Smooth muscle cell (in vitro differentiated cells): Measurements from ENCODE around the gene SPRED3. TPM values are rescaled to one million over a fixed set of nuclear protein-coding genes. Genes with fewer than 3 reads are reported as not detected.
"Not testable (repeated sequence)": the region's sequence is repeated elsewhere in the genome, so short reads cannot be mapped to it uniquely, and the experiment has no call there.

ENCODE experiments used
- DNase-seq: peaks from one replicate; lab custom pipeline; 2025; ENCODE audit not compliant: unreplicated experiment; lab: John Stamatoyannopoulos, UW
- H2AFZ ChIP-seq: fragments of 200-600 bp; sonication (generic); 2 replicates; pipeline ENCODE4 v1.6.0; 2016; ENCODE audit warnings: antibody characterized with exemption, low read depth, mild to moderate bottlenecking
- H3F3A ChIP-seq: fragments of 200-600 bp; sonication (generic); 2 replicates; pipeline ENCODE4 v1.6.0; 2017; ENCODE audit warnings: antibody characterized with exemption, low read depth
- H3K27ac ChIP-seq: fragments of 200-600 bp; sonication (generic); 2 replicates; pipeline ENCODE4 v1.5.1; 2016; ENCODE audit warnings: low read depth, mild to moderate bottlenecking
- H3K27me3 ChIP-seq: fragments of 200-600 bp; sonication (generic); 2 replicates; pipeline ENCODE4 v1.6.1; 2016; ENCODE audit warnings: low read depth, mild to moderate bottlenecking
- H3K36me3 ChIP-seq: fragments of 200-600 bp; sonication (generic); 2 replicates; pipeline ENCODE4 v1.5.1; 2016; ENCODE audit warnings: low read depth
- H3K4me1 ChIP-seq: fragments of 200-600 bp; sonication (generic); 2 replicates; pipeline ENCODE4 v1.5.1; 2016; ENCODE audit warnings: low read depth
- H3K4me2 ChIP-seq: fragments of 200-600 bp; sonication (generic); 2 replicates; pipeline ENCODE4 v1.6.0; 2016; ENCODE audit warnings: mild to moderate bottlenecking
- H3K4me3 ChIP-seq: fragments of 200-600 bp; sonication (generic); 2 replicates; pipeline ENCODE4 v1.5.1; 2016; ENCODE audit warnings: mild to moderate bottlenecking
- H3K79me2 ChIP-seq: fragments of 200-600 bp; sonication (generic); 2 replicates; pipeline ENCODE4 v1.6.0; 2016; ENCODE audit warnings: low read depth, mild to moderate bottlenecking
- H3K9ac ChIP-seq: fragments of 200-600 bp; sonication (generic); 2 replicates; pipeline ENCODE4 v1.6.0; 2016; ENCODE audit warnings: low read depth
- H3K9me3 ChIP-seq: fragments of 200-600 bp; sonication (generic); replicated peaks from 2 replicates; pipeline ENCODE4 v1.5.1; 2016; ENCODE audit warnings: low read depth
- H4K20me1 ChIP-seq: fragments of 200-600 bp; sonication (generic); 2 replicates; pipeline ENCODE4 v1.6.0; 2016; ENCODE audit warnings: low read depth
- WGBS: methylation state at CpG from one replicate; pipeline ENCODE4 v1.1.7; 2016; ENCODE audit warnings: low lambda C conversion rate; 5-methylcytosine and 5-hydroxymethylcytosine counted together
- polyA plus RNA-seq: library from polyadenylated mRNA; unstranded; fragments of >200 nt; fragmentation: Nextera tagmentation; extraction: Ambion mirVana; gene quantifications from 2 replicates; pipeline ENCODE4 v1.2.1, GENCODE V29; 2016
- total RNA-seq: library from RNA; depleted of rRNA; stranded (reverse); fragments of >200 nt; gene quantifications from 2 replicates; pipeline ENCODE4 v1.2.3, GENCODE V29; 2014
- TF ChIP-seq, protein P1 (sequence below): fragments of 200-600 bp; sonication (generic); IDR thresholded peaks from 2 replicates; pipeline ENCODE4 v1.5.1; 2017; ENCODE audit warnings: borderline replicate concordance, mild to moderate bottlenecking, antibody characterized with exemption; ENCODE audit not compliant: insufficient read depth, poor library complexity, severe bottlenecking

Gene SPRED3
- total and polyA plus RNA-seq, 2 experiments from 2014 or later, result 1.8 to 3.0 TPM

GRCh38 chr19:38411041-38411712, 22.7 kb downstream of the SPRED3 start:
- Histone ChIP-seq H2AFZ (no peak overlapping the region), H3K79me2 (no peaks in the 10 kb centered on the region), H3F3A (no peaks in the 10 kb centered on the region), H3K4me1 (no peaks in the 10 kb centered on the region), H3K9ac (no peak overlapping the region), H3K36me3 (no peaks in the 10 kb centered on the region), H3K27me3 (no peaks in the 10 kb centered on the region), H3K4me3 (no peak overlapping the region), H4K20me1 (no peaks in the 10 kb centered on the region), H3K27ac (no peak overlapping the region), H3K4me2 (no peak overlapping the region), H3K9me3 (no peaks in the 10 kb centered on the region)
- no peak for DNase-seq
- TF ChIP-seq, protein P1, sequence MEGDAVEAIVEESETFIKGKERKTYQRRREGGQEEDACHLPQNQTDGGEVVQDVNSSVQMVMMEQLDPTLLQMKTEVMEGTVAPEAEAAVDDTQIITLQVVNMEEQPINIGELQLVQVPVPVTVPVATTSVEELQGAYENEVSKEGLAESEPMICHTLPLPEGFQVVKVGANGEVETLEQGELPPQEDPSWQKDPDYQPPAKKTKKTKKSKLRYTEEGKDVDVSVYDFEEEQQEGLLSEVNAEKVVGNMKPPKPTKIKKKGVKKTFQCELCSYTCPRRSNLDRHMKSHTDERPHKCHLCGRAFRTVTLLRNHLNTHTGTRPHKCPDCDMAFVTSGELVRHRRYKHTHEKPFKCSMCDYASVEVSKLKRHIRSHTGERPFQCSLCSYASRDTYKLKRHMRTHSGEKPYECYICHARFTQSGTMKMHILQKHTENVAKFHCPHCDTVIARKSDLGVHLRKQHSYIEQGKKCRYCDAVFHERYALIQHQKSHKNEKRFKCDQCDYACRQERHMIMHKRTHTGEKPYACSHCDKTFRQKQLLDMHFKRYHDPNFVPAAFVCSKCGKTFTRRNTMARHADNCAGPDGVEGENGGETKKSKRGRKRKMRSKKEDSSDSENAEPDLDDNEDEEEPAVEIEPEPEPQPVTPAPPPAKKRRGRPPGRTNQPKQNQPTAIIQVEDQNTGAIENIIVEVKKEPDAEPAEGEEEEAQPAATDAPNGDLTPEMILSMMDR, result no peak
- WGBS, result 93% methylated on average over 13 of the region's 13 CpGs

DNA sequence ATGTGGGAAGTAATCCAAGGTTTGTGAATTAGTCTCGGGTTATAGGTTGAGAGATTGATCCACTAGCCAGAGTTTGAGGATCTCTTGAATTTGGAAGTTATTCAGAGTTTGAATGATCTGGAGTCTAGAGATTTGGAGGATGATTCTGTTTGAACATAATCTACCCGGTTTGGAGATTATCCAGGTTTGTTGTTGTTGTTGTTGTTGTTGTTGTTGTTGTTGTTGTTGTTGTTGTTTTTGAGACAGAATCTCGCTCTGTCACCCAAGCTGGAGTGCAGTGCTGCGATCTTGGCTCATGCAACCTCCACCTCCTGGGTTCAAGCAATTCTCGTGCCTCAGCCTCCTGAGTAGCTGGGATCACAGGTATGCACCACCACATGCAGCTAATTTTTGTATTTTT, 23.4 kb downstream of the SPRED3 start:
- not testable (repeated sequence) for H3K9ac ChIP-seq, H3K4me3 ChIP-seq, H3K27me3 ChIP-seq, H3K4me1 ChIP-seq, H3K79me2 ChIP-seq, H3F3A ChIP-seq, H3K36me3 ChIP-seq, H4K20me1 ChIP-seq, H3K9me3 ChIP-seq, H2AFZ ChIP-seq, DNase-seq, H3K4me2 ChIP-seq, H3K27ac ChIP-seq
- WGBS, result 94% methylated on average over 5 of the region's 5 CpGs

- no peaks in the 10 kb centered on the region for H3K79me2 ChIP-seq
- H3K4me2 ChIP-seq, result no peak overlapping the region
- H3K4me3 ChIP-seq, result no peak overlapping the region
- DNase-seq, result no peak
- H3K4me1 ChIP-seq, result no peaks in the 10 kb centered on the region
- H3K27ac ChIP-seq, result no peak overlapping the region
- no peaks in the 10 kb centered on the region for H3K36me3 ChIP-seq
- H3K9me3 ChIP-seq, result no peaks in the 10 kb centered on the region
- no peaks in the 10 kb centered on the region for H3F3A ChIP-seq
- no peak overlapping the region for H3K9ac ChIP-seq
- H2AFZ ChIP-seq, result no peak overlapping the region
- no peaks in the 10 kb centered on the region for H3K27me3 ChIP-seq
- no peaks in the 10 kb centered on the region for H4K20me1 ChIP-seq
- 86% methylated on average over 8 of the region's 8 CpGs for WGBS
- TF ChIP-seq, protein P1, result no peak
Observed at GRCh38 chr19:38412491-38412890, 24.0 kb downstream of the SPRED3 start.

DNA sequence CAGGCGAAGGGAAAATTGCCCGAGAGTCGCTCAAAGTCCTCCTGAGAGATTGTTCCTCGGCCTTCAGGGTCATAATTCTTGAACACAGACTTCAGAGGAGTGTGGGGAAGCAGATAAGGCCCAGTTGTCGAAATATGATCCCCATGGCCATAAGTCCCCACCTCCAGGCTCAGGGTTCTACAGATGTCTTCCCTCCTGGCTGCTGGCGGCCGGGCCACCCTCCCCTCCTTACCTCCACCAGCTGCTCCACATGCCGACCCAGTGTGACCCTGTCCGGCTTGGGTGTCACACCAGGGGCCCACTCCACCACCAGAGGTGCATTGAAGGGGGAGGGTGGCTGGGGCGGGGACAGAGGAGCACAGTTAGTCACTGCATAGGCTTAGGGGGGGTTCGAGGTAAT, 24.5 kb downstream of the SPRED3 start:
- no peaks in the 10 kb centered on the region for H3F3A ChIP-seq
- no peak overlapping the region for H2AFZ ChIP-seq
- H3K4me3 ChIP-seq, result no peak overlapping the region
- H3K4me2 ChIP-seq, result no peak overlapping the region
- H4K20me1 ChIP-seq, result no peaks in the 10 kb centered on the region
- H3K4me1 ChIP-seq, result no peaks in the 10 kb centered on the region
- H3K79me2 ChIP-seq, result no peaks in the 10 kb centered on the region
- TF ChIP-seq, protein P1, result no peak
- no peak overlapping the region for H3K9ac ChIP-seq
- H3K27me3 ChIP-seq, result peaks cover under 1% of the 10 kb centered on the region
- WGBS, result 71% methylated on average over 9 of the region's 11 CpGs
- H3K9me3 ChIP-seq, result no peaks in the 10 kb centered on the region
- no peak overlapping the region for H3K27ac ChIP-seq
- no peaks in the 10 kb centered on the region for H3K36me3 ChIP-seq
- DNase-seq, result no peak
